Cortex of kidney (tissue), 1 donor: Measurements from ENCODE around the gene HSF4.

ENCODE experiments used
- DNase-seq: peaks from one replicate; lab custom pipeline; 2025; lab: John Stamatoyannopoulos, UW

HSF4 gene

DNA sequence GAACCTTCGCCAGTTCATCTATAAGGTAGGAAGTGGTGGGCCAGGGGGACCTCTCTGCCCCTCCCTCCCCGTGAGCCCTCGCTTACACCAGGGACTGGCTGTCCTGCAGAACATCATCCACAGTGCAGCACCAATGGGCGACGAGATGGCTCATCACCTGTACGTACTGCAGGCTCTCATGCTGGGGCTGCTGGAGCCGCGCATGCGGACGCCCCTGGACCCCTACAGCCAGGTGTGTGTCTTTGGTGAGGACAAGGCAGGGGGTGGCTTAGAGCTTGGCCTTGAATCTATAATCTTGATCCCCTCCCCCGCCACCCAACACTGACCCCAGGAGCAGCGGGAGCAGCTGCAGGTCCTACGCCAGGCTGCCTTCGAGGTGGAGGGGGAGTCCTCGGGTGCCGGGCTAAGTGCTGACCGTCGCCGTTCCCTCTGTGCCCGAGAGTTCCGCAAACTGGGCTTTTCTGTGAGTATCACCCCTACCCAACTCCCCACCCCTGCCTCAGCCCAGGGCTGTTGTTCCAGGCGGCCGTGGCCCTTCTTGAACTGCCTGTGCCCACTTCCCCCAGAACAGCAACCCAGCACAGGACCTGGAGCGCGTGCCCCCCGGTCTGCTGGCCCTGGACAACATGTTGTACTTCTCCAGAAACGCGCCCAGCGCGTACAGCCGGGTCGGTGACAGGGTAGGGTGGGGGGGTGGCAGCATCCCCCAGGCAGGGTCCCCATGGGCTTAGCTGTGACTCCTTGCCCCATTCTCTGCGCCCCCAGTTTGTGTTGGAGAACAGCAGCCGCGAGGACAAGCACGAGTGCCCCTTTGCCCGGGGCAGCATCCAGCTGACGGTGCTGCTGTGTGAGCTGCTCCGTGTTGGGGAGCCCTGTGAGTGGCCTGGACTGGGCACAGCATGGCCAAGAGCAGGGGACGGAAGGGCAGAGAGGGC lies 37.1 kb downstream of the HSF4 start:
- DNase-seq = no peak

- DNase-seq = no peak
Measured at GRCh38 chr16:67202426-67202825, 37.9 kb downstream of the HSF4 start.

GRCh38 chr16:67202956-67203493 lies 38.5 kb downstream of the HSF4 start:
- DNase-seq = no peak

GRCh38 chr16:67204076-67204475 lies 39.5 kb downstream of the HSF4 start:
- no peak for DNase-seq

DNA sequence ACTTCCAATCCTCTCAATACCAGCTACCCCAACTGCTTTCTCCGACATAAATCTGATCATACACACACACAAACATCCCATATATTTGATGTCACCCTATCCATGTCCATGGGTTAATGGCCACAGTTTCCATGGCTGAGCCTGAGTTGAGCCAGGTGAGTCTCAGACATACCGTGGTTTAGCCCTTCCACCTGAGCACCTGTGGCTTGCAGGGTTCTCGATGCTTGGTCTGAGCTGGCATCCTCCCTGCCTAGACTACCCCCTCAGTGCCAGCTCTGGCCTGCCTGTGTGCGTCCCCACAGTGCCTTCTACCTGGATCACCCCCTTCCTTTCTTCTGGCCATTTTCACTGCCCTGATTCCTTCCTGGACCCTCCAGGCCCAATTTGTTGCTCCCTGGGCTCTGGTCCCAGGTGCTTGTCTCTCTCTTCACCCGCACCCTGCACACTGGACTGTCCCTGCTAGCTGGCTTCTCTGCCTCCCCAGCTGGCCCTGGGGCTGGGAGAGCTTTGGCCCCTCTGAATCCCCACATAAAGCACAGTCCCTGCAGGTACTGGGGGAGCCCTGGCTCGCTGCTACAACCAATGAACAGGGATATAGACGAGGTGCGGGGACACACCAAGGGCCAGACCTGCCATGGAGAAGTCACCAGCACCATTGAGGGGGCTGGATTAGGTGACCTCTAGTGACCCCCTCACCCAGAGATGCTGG lies 41.7 kb downstream of the HSF4 start:
- no peak for DNase-seq

DNA sequence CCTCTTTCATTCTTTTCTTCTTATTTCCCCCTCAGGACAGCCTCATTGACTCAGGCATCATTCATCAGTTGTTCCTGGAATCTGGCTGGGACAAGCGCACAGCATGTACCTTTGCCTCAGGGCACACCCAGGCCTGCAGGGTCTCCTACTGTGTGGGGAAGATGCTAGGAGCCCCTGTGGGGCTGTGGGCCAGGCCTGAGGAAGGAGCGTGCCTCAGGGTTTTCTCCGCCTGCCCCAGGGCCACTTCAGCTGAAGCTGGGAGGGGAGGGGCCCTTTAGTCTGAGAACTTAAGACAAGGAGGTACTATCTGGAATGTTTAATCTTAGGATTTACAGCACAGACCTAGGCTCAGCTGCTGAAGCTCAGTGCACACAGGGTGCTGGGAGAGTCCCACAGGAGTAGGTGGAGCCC lies 42.3 kb downstream of the HSF4 start:
- DNase-seq = no peak

DNA sequence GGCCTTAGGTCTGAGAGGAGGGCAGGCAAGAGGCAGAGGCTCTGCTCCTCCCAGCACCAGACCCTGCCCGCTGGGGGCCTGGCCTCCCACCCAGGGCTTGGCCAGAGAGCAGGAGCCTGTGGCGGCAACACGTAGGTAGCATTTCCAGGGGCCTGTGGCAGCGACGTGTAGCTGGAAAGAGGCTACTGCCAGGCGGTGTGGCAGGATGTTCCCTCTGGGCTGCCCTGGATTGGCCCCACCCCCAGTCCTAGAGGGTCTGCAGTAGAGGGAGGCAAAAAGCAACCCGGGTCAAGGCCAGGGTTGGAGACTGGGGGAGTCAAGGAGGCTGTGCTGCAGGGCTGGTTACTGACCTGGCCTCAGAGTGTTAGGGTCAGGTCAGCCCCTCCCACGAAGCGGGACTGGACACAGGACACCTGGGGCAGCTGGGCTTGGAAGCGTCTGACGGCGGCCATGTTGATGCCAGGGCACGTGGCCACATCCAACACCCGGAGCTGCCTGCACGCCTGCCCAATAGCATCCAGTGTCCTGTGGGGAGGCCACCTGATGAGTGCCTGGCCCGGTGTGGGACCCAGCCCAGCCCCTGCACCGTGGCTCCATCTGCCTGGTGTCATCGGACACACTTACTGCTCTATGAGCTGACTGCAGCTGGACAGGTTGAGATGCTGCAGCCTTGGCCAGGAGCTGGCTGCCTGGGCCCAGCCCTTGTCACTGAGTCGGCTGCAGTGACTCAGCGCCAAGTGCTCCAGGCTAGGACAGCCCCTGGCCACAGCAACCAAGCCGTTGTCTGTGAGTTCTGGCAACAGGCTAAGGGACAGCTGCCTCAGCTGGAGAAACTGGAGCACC lies 42.9 kb downstream of the HSF4 start:
- no peak for DNase-seq

GRCh38 chr16:67208154-67208896 lies 43.8 kb downstream of the HSF4 start:
- DNase-seq = no peak

- no peak for DNase-seq
Measured at GRCh38 chr16:67209565-67209964, 45.0 kb downstream of the HSF4 start.

GRCh38 chr16:67210069-67210937 lies 45.8 kb downstream of the HSF4 start:
- DNase-seq = no peak

DNA sequence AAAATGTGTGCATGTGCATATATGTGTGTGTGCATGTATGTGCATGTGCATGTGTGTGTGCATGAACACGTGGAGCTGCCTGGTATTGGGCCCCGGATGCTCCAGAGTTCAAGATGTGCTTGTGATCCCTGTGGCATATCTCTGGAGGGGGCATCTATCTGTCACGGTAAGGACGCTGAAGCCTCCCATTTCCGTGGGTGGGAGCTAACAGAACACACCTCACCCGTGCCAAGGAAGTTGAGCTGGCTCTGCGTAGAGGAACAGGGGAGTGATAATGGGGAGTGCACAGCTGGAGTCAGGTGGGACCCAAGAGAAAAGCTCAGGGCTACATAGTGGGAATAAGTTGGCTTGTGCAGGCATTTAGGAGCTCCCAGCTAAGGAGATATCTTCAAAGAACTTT lies 47.1 kb downstream of the HSF4 start:
- no peak for DNase-seq

DNA sequence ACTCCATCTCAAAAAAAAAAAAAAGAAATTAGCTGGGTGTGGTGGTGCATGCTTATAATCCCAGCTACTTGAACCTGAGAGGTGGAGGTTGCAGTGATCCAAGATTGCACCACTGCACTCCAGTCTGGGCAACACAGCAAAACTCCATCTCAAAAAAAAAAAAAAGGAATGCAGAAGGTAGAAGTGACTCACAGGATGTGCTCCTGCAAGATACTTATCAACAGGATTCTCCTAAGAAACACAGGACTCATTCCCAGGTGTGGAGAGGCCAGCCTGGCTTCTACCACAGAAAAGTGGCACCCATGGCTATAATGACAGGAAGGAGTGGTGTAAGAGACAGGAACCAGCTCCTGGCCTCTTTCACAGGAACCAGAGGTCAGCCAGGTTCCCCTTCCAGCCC lies 48.2 kb downstream of the HSF4 start:
- no peak for DNase-seq

DNA sequence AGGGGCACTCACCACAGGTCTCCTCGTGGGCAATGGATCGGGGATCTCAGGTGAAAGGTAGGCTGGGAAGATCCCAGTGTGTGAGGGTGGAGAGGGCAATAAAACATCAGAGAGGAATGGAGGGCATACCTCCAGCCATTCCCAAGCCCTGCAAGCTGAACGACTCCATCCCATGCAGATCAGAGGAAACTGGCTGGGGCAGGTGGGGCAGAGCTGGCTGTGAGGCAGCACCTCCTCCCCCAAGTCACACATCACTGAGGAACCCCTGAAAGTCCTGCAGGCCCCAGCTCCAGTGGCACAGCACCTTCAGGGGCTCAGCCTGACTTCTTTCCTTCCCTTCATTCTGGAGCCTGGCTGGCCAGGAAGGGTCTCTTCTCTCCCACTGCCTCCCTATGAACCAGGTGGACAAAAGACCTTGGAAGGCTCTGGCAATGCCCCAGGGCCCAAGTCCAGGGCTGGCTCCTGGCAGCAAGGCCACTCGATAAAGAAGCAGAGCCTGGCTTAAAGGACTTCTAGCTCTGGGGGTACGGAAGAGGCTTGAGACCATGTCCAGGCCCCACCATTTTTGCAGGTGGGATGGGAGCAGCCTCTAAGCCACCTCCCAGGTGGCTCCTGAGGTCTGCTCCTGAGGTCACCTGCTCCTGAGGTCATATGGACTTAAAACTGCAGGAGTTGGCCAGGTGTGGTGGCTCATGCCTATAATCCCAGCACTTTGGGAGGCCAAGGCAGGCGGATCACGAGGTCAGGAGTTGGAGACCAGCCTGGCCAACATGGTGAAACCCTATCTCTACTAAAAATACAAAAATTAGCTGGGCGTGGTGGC lies 48.9 kb downstream of the HSF4 start:
- DNase-seq = no peak

DNA sequence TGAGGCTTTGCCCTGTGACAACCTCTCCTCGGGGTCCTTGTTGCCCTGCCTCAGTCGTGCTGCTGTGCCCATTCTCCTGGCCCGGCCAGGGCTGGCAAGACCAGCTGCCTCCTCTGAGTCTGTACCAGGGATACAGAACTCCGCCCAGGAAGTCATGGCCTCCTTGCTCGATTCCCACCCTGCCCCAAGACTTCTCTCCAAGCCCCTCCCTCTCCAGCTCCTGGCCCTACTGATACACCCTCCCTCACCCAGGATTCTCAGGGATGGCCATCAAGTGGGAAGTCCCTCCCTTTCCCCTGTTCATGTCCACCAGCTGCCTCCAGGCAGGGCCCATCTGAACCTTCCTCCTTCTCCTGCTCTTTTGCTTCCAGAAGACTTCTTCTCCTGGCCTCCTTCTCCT lies 51.2 kb downstream of the HSF4 start:
- no peak for DNase-seq

GRCh38 chr16:67216612-67217490 lies 52.3 kb downstream of the HSF4 start:
- no peak for DNase-seq
